GM19351 (cell line): ENCODE results near the gene KIAA1217.
"Not testable (repeated sequence)": the region's sequence is repeated elsewhere in the genome, so short reads cannot be mapped to it uniquely, and the experiment has no call there.

Experiments
- ATAC-seq: cut with Tn5 transposase; IDR thresholded peaks from one replicate; pipeline ENCODE4 v1.9.1; 2021; ENCODE audit warnings: mild to moderate bottlenecking, moderate library complexity; ENCODE audit not compliant: unreplicated experiment

Gene KIAA1217

GRCh38 chr10:24337723-24338122 is 128.8 kb downstream of the KIAA1217 start:
- not testable (repeated sequence) for ATAC-seq

GRCh38 chr10:24339387-24339786 is 130.4 kb downstream of the KIAA1217 start:
- ATAC-seq, result no peak

- no peak for ATAC-seq
These were observed 131.5 kb downstream of the KIAA1217 start for GRCh38 chr10:24340446-24340845.

DNA sequence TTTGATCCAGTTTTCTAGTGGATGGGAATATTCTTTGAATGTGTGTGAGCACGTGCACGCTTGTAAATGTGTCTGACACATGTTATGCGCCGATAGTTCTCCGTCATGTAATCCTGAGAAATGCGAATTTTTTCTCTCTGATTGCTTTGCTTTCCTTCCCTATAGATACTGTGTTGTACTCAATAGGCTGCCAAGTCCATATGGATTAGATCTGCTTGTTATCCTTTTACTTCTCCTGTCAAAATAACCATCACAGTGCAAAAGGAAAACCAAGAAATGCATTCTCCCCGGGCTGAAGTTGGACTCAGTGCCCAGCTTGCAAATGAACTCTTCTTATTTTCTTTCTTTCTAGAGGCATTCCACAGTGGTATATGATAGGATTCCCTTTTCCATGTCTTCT is 131.9 kb downstream of the KIAA1217 start:
- ATAC-seq, result no peak

- ATAC-seq, result no peak
These were observed 132.4 kb downstream of the KIAA1217 start for GRCh38 chr10:24341371-24341770.

- no peak for ATAC-seq
These were observed 133.0 kb downstream of the KIAA1217 start for GRCh38 chr10:24341897-24342296.

GRCh38 chr10:24343686-24344085 is 134.7 kb downstream of the KIAA1217 start:
- ATAC-seq, result no peak

DNA sequence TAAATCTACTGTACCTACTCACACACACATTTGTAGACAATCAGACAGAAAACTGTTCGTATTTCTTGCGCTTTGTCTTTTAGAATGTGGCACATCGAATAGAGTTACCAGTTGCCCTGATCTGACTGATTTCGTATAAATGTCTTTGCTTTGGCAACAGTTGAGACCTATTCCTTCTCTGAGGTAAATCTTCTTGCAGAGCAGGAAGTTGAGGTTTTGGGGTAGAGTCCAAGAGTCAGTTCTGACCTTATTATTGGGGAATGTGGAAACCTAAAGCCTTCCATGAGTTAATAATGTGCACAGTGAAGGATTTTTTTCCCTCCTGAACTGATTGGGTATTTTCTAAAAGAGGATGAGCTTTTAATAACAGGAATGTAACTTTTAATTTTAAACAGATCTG is 135.3 kb downstream of the KIAA1217 start:
- no peak for ATAC-seq

- ATAC-seq, result no peak
These were observed 135.9 kb downstream of the KIAA1217 start for GRCh38 chr10:24344695-24345463.

GRCh38 chr10:24346877-24347519 is 138.1 kb downstream of the KIAA1217 start:
- ATAC-seq, result no peak

DNA sequence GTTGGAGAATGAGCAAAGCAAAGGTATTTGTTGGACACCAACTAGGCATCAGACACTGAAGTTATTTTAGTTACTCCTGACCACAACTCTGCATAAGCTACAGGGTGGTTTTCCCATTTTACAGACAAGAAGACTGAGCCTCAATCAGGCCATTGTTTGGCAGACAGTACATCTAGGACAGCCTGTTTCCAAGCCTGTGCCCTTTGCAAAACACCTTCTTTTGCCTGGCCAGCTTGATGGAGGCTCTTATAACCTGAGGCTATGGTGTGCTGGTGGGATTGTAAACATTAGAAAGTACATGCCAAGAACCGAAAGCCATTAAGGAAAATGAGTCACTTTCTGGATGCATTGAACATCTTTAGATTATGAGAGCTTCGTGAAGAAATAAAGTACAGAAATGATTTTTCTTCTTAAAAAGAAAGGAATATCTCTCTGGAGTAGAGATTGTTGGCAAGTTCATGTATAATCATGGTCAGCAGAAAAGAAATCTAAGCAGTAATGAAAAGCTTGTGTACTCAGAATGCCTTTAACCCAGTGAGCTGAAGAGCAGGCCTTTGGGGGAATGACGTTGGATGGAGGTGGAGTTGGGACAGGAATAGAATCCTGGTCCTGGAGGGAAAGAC is 140.6 kb downstream of the KIAA1217 start:
- no peak for ATAC-seq

DNA sequence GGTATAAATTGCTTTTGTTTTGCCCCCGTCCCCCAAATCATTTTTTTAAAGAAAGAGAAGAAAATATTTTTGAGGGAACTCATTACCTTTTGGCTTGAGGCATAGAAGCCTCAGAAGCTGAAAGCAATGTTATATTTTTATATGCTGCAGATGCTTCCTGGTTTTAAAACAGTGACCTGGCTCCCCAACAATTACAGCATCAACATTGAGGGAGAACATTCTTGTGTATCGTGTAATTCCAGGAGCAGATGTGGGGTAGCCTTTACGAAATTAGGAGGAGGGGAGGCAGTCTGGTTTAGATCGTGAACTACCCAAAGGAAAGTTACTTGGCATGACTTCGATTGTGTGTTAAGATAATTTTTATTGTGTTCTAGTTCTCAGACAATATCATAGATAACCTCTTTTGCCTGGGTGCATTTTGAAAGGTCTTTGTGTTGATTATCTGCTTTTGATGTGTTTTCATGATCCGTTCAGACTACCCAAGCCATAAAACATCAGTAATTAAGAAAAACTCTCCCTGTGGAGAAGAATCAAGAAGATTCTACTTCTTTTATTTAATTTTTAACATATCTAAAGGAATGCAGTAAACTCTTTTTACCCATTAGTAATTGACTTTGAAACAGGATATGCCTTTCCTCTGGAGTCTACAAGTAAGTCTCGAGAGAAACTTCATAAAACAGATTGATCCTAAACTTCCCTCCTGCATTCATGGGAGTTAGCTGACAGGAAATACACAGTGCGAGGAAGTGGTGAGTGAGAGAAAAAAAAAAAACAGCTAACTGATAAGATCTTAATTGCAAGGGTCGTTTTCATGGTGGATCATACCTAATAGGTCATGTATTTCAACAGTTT is 141.4 kb downstream of the KIAA1217 start:
- no peak for ATAC-seq

GRCh38 chr10:24350922-24351225 is 141.9 kb downstream of the KIAA1217 start:
- not testable (repeated sequence) for ATAC-seq

DNA sequence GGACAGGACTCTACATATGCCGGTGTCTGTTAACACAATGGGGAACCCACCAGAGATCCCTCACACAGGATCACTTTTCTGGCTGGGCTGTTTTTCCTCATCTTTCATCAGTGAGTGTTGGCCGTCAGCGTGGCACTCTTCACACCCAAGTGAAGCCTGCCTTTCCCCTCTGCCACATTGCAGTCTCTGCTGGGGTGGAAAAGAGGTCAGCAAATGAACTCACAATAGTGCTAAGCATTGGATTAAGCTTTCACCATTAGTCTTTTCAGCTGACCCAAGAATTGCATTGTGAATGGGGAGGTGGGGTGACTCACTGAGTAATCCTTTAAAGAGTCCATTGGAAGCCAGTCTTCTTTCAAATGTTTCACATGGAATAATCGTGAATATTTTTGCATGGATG is 143.0 kb downstream of the KIAA1217 start:
- no peak for ATAC-seq

GRCh38 chr10:24352399-24352798 is 143.5 kb downstream of the KIAA1217 start:
- no peak for ATAC-seq

DNA sequence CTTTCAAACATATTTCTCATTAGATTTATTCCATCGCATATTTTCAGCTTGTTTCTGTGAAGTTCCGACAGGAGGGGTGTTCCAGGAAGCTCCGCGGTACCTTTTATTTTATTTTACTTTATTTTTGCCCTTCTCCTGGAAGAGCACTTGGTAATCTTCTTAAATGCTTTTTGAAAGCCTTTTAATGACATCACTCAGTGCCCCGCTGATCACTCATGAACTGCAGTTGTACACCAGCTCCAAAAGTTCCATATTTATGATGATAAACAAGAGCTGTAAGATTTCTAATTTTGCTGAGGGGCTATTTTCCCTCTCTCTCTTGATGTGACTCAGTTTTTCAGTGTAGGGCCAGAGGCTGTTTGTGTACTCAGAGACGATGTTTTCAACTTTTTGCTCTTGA is 144.4 kb downstream of the KIAA1217 start:
- ATAC-seq, result no peak

DNA sequence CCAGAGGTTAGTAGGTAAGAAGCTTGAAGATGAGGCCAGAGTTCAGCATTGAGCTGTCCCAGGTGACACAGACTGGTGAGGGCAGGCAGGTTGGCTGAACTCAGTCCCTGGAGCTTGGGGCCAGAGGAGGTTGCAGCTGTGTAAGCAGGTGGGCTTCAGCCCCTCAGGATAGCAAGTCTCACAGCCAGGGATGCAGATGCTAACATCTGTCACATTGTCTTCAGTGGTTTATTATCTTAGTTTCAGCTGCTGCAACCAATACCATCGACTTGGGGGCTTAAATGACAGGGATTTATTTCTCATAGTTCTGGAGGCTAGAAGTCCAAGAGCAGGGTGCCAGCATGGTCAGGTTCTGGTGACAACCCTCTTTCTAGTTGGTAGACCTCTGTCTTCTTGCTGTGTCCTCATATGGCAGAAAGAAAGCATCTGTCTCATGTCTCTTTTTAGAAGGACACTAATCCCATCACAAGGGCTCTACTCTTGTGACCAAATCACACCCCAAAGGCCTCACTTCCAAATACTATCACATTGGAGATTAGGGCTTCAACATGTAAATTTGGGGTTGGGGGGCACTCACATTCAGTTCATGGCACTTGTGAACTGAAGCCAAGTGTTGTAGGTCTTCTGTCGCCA is 146.2 kb downstream of the KIAA1217 start:
- no peak for ATAC-seq

DNA sequence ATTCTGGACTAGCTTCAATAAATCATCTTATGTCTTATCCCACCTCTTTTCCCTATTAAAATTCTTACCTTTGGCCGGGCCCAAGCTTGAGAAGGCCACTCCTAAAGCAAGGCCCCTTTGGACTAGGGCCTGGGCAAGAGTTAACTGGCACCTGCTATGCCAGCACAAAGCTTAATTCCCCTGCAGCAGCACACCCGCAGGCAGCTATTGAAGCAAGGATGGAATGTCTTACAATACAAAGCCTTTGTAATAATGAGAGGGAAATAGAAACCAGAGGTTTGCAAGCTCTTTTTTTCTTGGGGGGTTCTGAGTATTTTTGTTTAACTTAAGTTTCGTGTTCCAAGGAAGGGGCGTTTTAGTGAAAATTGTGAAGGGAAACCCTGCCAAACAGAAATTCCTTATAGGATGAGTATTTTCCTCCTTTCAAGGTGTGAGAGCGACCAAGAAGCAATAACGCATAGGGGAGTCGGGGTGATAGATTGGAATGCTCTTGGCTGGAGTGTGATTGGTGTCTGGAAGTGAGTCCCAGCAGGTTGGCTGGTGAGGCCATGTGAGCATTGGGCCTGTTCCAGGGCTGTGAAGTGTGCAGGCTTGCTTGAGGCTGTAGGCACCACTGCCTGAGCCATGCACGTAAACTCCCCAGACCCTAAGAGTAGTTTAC is 148.5 kb downstream of the KIAA1217 start:
- no peak for ATAC-seq

DNA sequence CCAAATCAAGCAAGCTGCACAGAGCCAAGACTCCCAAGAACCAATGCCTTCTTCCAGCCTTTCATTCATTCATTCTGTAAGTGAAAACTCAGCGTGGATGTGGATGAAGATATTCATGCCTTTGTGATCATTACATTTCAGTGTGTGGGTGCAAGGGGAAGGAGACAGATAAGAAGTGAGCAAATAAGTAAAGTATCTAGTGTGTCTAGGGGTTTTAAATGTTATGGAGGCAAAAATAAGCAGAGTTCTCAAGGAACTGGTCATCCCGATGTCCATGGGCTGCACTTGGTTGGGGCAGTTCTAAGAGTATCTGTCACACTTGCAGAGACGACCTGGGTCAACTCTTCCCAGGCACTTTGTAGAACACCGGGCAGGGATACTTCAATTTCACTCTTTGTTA is 149.1 kb downstream of the KIAA1217 start:
- no peak for ATAC-seq
